Loucy (cell line): ENCODE results near the gene ZBTB21.

Experiments
- H2AFZ ChIP-seq: fragments of 200-600 bp; sonication (generic); 2 replicates; pipeline ENCODE4 v1.6.0; 2016; ENCODE audit warnings: antibody characterized with exemption, mild to moderate bottlenecking, low read length, moderate library complexity
- H3F3A ChIP-seq: fragments of 200-600 bp; 2 replicates; pipeline ENCODE4 v1.6.0; 2016; ENCODE audit warnings: antibody characterized with exemption, low read depth, mild to moderate bottlenecking
- H3K27me3 ChIP-seq: fragments of 200-600 bp; sonication (generic); 2 replicates; pipeline ENCODE4 v1.6.1; 2014; ENCODE audit warnings: low read length, mild to moderate bottlenecking; ENCODE audit not compliant: insufficient read depth, poor library complexity, severe bottlenecking
- H3K36me3 ChIP-seq: fragments of 200-600 bp; sonication (generic); 2 replicates; pipeline ENCODE4 v1.6.1; 2016; ENCODE audit warnings: low read length; ENCODE audit not compliant: insufficient read depth
- H3K4me1 ChIP-seq: fragments of 200-600 bp; sonication (generic); 2 replicates; pipeline ENCODE4 v1.5.1; 2014; ENCODE audit warnings: low read length, mild to moderate bottlenecking; ENCODE audit not compliant: insufficient read depth, poor library complexity, severe bottlenecking
- H3K4me2 ChIP-seq: fragments of 200-600 bp; sonication (generic); 2 replicates; pipeline ENCODE4 v1.6.0; 2014; ENCODE audit warnings: antibody characterized with exemption, low read length, low read depth, mild to moderate bottlenecking; ENCODE audit not compliant: poor library complexity, severe bottlenecking
- H3K4me3 ChIP-seq: fragments of 200-600 bp; sonication (generic); 2 replicates; pipeline ENCODE4 v1.5.1; 2014; ENCODE audit warnings: low read length, mild to moderate bottlenecking, mixed read lengths; ENCODE audit not compliant: poor library complexity, severe bottlenecking
- H3K79me2 ChIP-seq: fragments of 200-600 bp; sonication (generic); 2 replicates; pipeline ENCODE4 v1.6.1; 2014; ENCODE audit warnings: low read length; ENCODE audit not compliant: insufficient read depth
- H3K9ac ChIP-seq: fragments of 200-600 bp; sonication (generic); 2 replicates; pipeline ENCODE4 v1.6.0; 2014; ENCODE audit warnings: mild to moderate bottlenecking, low read depth, low read length, moderate library complexity; ENCODE audit not compliant: poor library complexity, severe bottlenecking
- H3K9me2 ChIP-seq: fragments of 200-600 bp; sonication (generic); replicated peaks from 2 replicates; pipeline ENCODE4 v1.6.1; 2016; ENCODE audit warnings: low read depth, low read length, mixed read lengths
- H3K9me3 ChIP-seq: fragments of 200-600 bp; sonication (generic); 2 replicates; pipeline ENCODE4 v1.6.1; 2014; ENCODE audit warnings: mild to moderate bottlenecking, antibody characterized with exemption, low read length, low read depth; ENCODE audit not compliant: insufficient read depth
- H4K20me1 ChIP-seq: fragments of 200-600 bp; sonication (generic); 2 replicates; pipeline ENCODE4 v1.6.0; 2014; ENCODE audit warnings: antibody characterized with exemption, low read length, mild to moderate bottlenecking; ENCODE audit not compliant: insufficient read depth, poor library complexity, severe bottlenecking
- CTCF ChIP-seq: fragments of 200-600 bp; sonication (generic); conservative IDR thresholded peaks from 2 replicates; pipeline ENCODE4 v1.5.1; 2014; ENCODE audit warnings: mild to moderate bottlenecking, antibody characterized with exemption, low read length
- EZH2phosphoT487 ChIP-seq: fragments of 200-600 bp; IDR thresholded peaks from 2 replicates; pipeline ENCODE4 v1.6.1; 2018; ENCODE audit warnings: antibody characterized with exemption, mild to moderate bottlenecking, moderate library complexity, borderline replicate concordance

Gene ZBTB21

GRCh38 chr21:42040411-42041180, 30.4 kb upstream of the ZBTB21 start:
- Histone ChIP-seq H3K27me3 (no peaks in the 10 kb centered on the region), H3K9me2 (no peaks in the 10 kb centered on the region), H3K9ac (no peak overlapping the region), H2AFZ (no peak overlapping the region), H4K20me1 (no peaks in the 10 kb centered on the region), H3K4me3 (no peak overlapping the region), H3K9me3 (no peaks in the 10 kb centered on the region), H3K4me2 (no peak overlapping the region), H3F3A (no peaks in the 10 kb centered on the region), H3K4me1 (peaks cover 14% of the 10 kb centered on the region), H3K79me2 (no peaks in the 10 kb centered on the region), H3K36me3 (no peaks in the 10 kb centered on the region)
- TF ChIP-seq CTCF (no peak), EZH2phosphoT487 (no peak)

GRCh38 chr21:42039911-42040351, 29.8 kb upstream of the ZBTB21 start:
- H3K9me2 ChIP-seq = no peaks in the 10 kb centered on the region
- H3K4me3 ChIP-seq = no peak overlapping the region
- H3K9ac ChIP-seq = no peak overlapping the region
- no peaks in the 10 kb centered on the region for H3K27me3 ChIP-seq
- no peaks in the 10 kb centered on the region for H3K9me3 ChIP-seq
- no peaks in the 10 kb centered on the region for H4K20me1 ChIP-seq
- no peak overlapping the region for H3K4me2 ChIP-seq
- no peaks in the 10 kb centered on the region for H3K36me3 ChIP-seq
- H2AFZ ChIP-seq = no peak overlapping the region
- no peaks in the 10 kb centered on the region for H3F3A ChIP-seq
- no peak for TF ChIP-seq EZH2phosphoT487
- TF ChIP-seq CTCF = no peak
- H3K79me2 ChIP-seq = no peaks in the 10 kb centered on the region
- peaks cover 14% of the 10 kb centered on the region for H3K4me1 ChIP-seq

- Histone ChIP-seq H3K36me3 (no peaks in the 10 kb centered on the region), H3K79me2 (no peaks in the 10 kb centered on the region), H3K9ac (no peak overlapping the region), H3F3A (no peaks in the 10 kb centered on the region), H3K9me2 (no peaks in the 10 kb centered on the region), H3K27me3 (no peaks in the 10 kb centered on the region), H3K9me3 (no peaks in the 10 kb centered on the region), H3K4me2 (no peak overlapping the region), H2AFZ (peak overlapping the region; percentile 11; the same call in 1 of the 2 replicates), H4K20me1 (no peaks in the 10 kb centered on the region), H3K4me1 (peaks cover 14% of the 10 kb centered on the region), H3K4me3 (no peak overlapping the region)
- TF ChIP-seq EZH2phosphoT487 = no peak
Measured at GRCh38 chr21:42039470-42039901, 29.3 kb upstream of the ZBTB21 start.
